ENCODE results near the gene GNAO1. TPM values are rescaled to one million over a fixed set of nuclear protein-coding genes. Genes with fewer than 3 reads are reported as not detected.

GNAO1 gene
- total and polyA plus RNA-seq, 2 experiments from 2014 or later: under 0.01 to 0.18 TPM

DNA sequence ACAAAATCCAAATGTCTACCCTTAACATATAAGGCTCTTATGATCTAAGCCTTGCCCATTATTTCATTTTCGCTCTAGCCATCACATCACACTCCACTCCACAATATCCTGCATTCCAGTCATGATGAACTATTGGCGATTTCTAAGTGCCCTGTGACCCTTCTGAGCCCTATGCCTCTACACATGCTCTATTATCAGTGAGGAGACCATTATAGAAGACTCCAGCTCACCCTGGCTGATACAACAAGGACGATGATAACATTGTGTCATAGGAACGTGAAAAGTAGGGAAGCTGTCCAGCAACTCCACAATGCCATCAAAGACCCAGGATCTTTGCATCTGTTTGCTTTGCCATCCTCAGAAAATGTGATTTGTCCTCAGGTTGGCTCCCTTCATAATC lies 29.6 kb upstream of the GNAO1 start:
- Histone ChIP-seq H3K9me3 (ENCODE audit: low read depth) (no peaks in the 10 kb centered on the region), H3K4me2 (ENCODE audit: unreplicated experiment) (no peak overlapping the region), H3F3A (ENCODE audit: insufficient read depth) (no peaks in the 10 kb centered on the region), H3K27ac (no peak overlapping the region), H3K9me2 (ENCODE audit: insufficient read depth) (no peaks in the 10 kb centered on the region), H3K27me3 (replicated peaks; ENCODE audit: insufficient read depth) (no peaks in the 10 kb centered on the region), H3K79me2 (ENCODE audit: insufficient read depth) (no peaks in the 10 kb centered on the region), H3K9ac (no peak overlapping the region), H2AFZ (no peak overlapping the region), H3K36me3 (ENCODE audit: low read depth) (no peaks in the 10 kb centered on the region), H4K20me1 (ENCODE audit: insufficient read depth) (no peaks in the 10 kb centered on the region), H3K4me3 (no peak overlapping the region), H3K4me1 (ENCODE audit: insufficient read depth) (no peaks in the 10 kb centered on the region)
- WGBS, 2 experiments (ENCODE audit: low coverage in 1 of 2, low lambda C conversion rate in 2 of 2, missing lambda C conversion rate in 2 of 2): 23 to 26% methylated on average over 4 of the region's 4 CpGs
- TF ChIP-seq EZH2phosphoT487 (IDR thresholded peaks at IDR 0.05; ENCODE audit: insufficient read depth, low read depth): no peak
- no peak for TF ChIP-seq EZH2 (IDR thresholded peaks at IDR 0.05; ENCODE audit: insufficient read depth, poor library complexity, severe bottlenecking)
- DNase-seq: no peak
- in situ Hi-C loops (cut with MboI): no loop called here

DNA sequence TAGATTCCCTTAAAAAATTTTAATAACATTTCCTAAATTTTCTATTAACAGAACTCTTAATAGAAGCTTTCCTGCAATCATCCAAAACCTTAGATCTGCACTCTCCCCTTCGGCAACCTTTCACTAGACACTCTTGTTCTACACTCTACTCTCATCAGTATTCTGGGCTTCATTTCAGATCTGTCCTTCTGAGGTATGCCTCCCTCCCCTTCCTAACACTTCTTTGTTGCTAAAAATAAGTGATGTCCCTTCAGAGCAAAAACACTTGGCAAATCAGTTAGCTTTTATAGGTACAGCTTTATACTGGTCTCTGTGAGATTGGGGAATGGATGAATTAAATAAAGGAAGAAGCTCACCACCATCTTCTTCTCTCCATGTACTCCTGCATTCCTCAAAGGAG lies 28.2 kb upstream of the GNAO1 start:
- H3K9me3 ChIP-seq (ENCODE audit: low read depth): no peaks in the 10 kb centered on the region
- no peak overlapping the region for H3K4me2 ChIP-seq (ENCODE audit: unreplicated experiment)
- H3K4me3 ChIP-seq: no peak overlapping the region
- no peaks in the 10 kb centered on the region for H3K4me1 ChIP-seq (ENCODE audit: insufficient read depth)
- in situ Hi-C loops (cut with MboI): no loop called here
- H3K36me3 ChIP-seq (ENCODE audit: low read depth): no peaks in the 10 kb centered on the region
- DNase-seq: no peak
- no peak overlapping the region for H3K27ac ChIP-seq
- H3K27me3 ChIP-seq (replicated peaks; ENCODE audit: insufficient read depth): no peaks in the 10 kb centered on the region
- no peak overlapping the region for H3K9ac ChIP-seq
- H3K79me2 ChIP-seq (ENCODE audit: insufficient read depth): no peaks in the 10 kb centered on the region
- no peak overlapping the region for H2AFZ ChIP-seq
- WGBS, 2 experiments (ENCODE audit: low coverage in 1 of 2, low lambda C conversion rate in 2 of 2, missing lambda C conversion rate in 2 of 2): 24 to 36% methylated on average over 1 of the region's 1 CpG
- H4K20me1 ChIP-seq (ENCODE audit: insufficient read depth): no peaks in the 10 kb centered on the region
- TF ChIP-seq EZH2phosphoT487 (IDR thresholded peaks at IDR 0.05; ENCODE audit: insufficient read depth, low read depth) (no peak), EZH2 (IDR thresholded peaks at IDR 0.05; ENCODE audit: insufficient read depth, poor library complexity, severe bottlenecking) (no peak)
- H3K9me2 ChIP-seq (ENCODE audit: insufficient read depth): no peaks in the 10 kb centered on the region
- H3F3A ChIP-seq (ENCODE audit: insufficient read depth): no peaks in the 10 kb centered on the region

DNA sequence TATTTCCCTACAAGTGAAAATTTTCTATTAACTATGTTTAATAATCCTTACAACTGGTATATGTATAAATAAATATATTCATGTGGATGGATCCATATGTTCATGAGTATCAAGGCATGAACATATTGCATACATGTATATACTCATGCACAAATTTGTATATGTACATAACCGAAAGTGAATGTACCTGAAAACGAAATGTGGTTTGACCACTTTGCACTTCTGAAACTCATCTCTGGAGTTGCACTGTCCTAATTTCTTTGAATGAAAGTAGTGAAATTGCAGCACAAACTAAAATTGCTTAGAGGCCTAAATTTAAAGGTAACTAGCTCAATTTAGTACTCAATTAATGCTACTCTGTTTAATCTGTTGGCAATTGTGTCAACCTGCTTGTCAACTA lies 27.4 kb upstream of the GNAO1 start:
- in situ Hi-C loops (cut with MboI): no loop called here
- H4K20me1 ChIP-seq (ENCODE audit: insufficient read depth): no peaks in the 10 kb centered on the region
- H3K9ac ChIP-seq: no peak overlapping the region
- H3K27ac ChIP-seq: no peak overlapping the region
- no peak for TF ChIP-seq EZH2 (IDR thresholded peaks at IDR 0.05; ENCODE audit: insufficient read depth, poor library complexity, severe bottlenecking)
- no peak for TF ChIP-seq EZH2phosphoT487 (IDR thresholded peaks at IDR 0.05; ENCODE audit: insufficient read depth, low read depth)
- H3K9me3 ChIP-seq (ENCODE audit: low read depth): no peaks in the 10 kb centered on the region
- WGBS, 2 experiments (ENCODE audit: low coverage in 1 of 2, low lambda C conversion rate in 2 of 2, missing lambda C conversion rate in 2 of 2): 35 to 44% methylated on average over 2 of the region's 2 CpGs
- no peaks in the 10 kb centered on the region for H3K36me3 ChIP-seq (ENCODE audit: low read depth)
- H3K27me3 ChIP-seq (replicated peaks; ENCODE audit: insufficient read depth): no peaks in the 10 kb centered on the region
- DNase-seq: no peak
- H3K79me2 ChIP-seq (ENCODE audit: insufficient read depth): no peaks in the 10 kb centered on the region
- no peak overlapping the region for H2AFZ ChIP-seq
- no peak overlapping the region for H3K4me2 ChIP-seq (ENCODE audit: unreplicated experiment)
- no peak overlapping the region for H3K4me3 ChIP-seq
- H3K4me1 ChIP-seq (ENCODE audit: insufficient read depth): no peaks in the 10 kb centered on the region
- H3F3A ChIP-seq (ENCODE audit: insufficient read depth): no peaks in the 10 kb centered on the region
- no peaks in the 10 kb centered on the region for H3K9me2 ChIP-seq (ENCODE audit: insufficient read depth)

DNA sequence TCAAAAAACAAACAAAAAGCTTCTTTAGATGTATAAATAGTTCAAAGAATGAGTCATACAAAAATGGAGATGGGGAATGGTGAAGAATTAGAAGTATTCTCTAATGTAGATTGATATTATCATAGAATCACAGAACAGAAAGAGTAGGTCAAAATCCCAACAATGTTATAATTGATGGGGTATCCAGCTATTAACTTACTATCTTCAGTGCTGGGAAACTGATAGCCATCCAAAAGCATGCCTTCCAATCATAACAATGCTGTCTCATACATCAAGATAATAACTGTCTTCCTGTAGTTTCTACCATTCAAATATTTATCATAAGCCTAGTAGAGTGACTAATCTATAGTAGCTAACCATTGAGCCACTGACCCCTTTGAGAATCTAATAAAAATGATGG lies 26.7 kb upstream of the GNAO1 start:
- Histone ChIP-seq H3K9me2 (ENCODE audit: insufficient read depth) (no peaks in the 10 kb centered on the region), H3F3A (ENCODE audit: insufficient read depth) (no peaks in the 10 kb centered on the region), H2AFZ (no peak overlapping the region), H3K9me3 (ENCODE audit: low read depth) (no peaks in the 10 kb centered on the region), H3K4me1 (ENCODE audit: insufficient read depth) (no peaks in the 10 kb centered on the region), H4K20me1 (ENCODE audit: insufficient read depth) (no peaks in the 10 kb centered on the region), H3K79me2 (ENCODE audit: insufficient read depth) (no peaks in the 10 kb centered on the region), H3K27ac (no peak overlapping the region), H3K9ac (no peak overlapping the region), H3K4me2 (ENCODE audit: unreplicated experiment) (no peak overlapping the region), H3K4me3 (no peak overlapping the region), H3K27me3 (replicated peaks; ENCODE audit: insufficient read depth) (no peaks in the 10 kb centered on the region), H3K36me3 (ENCODE audit: low read depth) (no peaks in the 10 kb centered on the region)
- DNase-seq: no peak
- TF ChIP-seq EZH2phosphoT487 (IDR thresholded peaks at IDR 0.05; ENCODE audit: insufficient read depth, low read depth): no peak
- TF ChIP-seq EZH2 (IDR thresholded peaks at IDR 0.05; ENCODE audit: insufficient read depth, poor library complexity, severe bottlenecking): no peak
- in situ Hi-C loops (cut with MboI): no loop called here

DNA sequence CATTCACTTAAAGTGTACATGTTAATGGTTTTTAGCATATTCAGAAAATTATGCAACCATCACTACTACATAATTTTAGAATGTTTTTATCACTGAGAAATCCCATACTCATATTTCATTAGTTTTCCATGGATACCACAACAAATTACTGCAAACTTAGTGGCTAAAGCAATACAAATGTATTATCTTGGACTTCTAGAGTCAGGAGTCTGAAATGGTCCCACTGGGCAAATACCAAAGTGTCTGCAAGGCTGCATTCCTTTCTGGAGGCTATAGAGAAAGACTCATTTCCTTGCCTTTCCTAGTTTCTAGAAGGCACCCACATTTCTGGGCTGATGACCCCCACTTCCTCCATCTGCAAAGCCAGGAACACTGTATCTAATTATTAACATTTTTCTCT lies 16.9 kb upstream of the GNAO1 start:
- TF ChIP-seq EZH2phosphoT487 (IDR thresholded peaks at IDR 0.05; ENCODE audit: insufficient read depth, low read depth): no peak
- TF ChIP-seq EZH2 (IDR thresholded peaks at IDR 0.05; ENCODE audit: insufficient read depth, poor library complexity, severe bottlenecking): no peak
- Histone ChIP-seq H2AFZ (no peak overlapping the region), H3K36me3 (ENCODE audit: low read depth) (no peaks in the 10 kb centered on the region), H3K9me2 (ENCODE audit: insufficient read depth) (no peaks in the 10 kb centered on the region), H3K79me2 (ENCODE audit: insufficient read depth) (no peaks in the 10 kb centered on the region), H3K27me3 (replicated peaks; ENCODE audit: insufficient read depth) (no peaks in the 10 kb centered on the region), H3K9me3 (ENCODE audit: low read depth) (no peaks in the 10 kb centered on the region), H4K20me1 (ENCODE audit: insufficient read depth) (no peaks in the 10 kb centered on the region), H3K4me1 (ENCODE audit: insufficient read depth) (no peaks in the 10 kb centered on the region), H3K27ac (no peak overlapping the region), H3K4me2 (ENCODE audit: unreplicated experiment) (no peak overlapping the region), H3K4me3 (no peak overlapping the region), H3F3A (ENCODE audit: insufficient read depth) (no peaks in the 10 kb centered on the region), H3K9ac (no peak overlapping the region)
- no peak for DNase-seq
- in situ Hi-C loops (cut with MboI): no loop called here
